Mesenchymal stem cell (in vitro differentiated cells and primary cell): ENCODE measurements around the gene PELO.

Source experiments
- DNase-seq: peaks from one replicate; pipeline ENCODE4 v3.0.0-alpha.2; 2013
- H2AFZ ChIP-seq: one replicate; pipeline ENCODE4 v1.6.1; 2013; ENCODE audit warnings: low read depth, mild to moderate bottlenecking, control low read depth, inconsistent platforms, low read length, moderate library complexity
- H2AK5ac ChIP-seq: 2 replicates; pipeline ENCODE4 v1.6.1; 2013; ENCODE audit warnings: low read length, moderate library complexity, mild to moderate bottlenecking, inconsistent platforms; ENCODE audit not compliant: severe bottlenecking
- H2BK120ac ChIP-seq: one replicate; pipeline ENCODE4 v1.6.1; 2013; ENCODE audit warnings: low read depth, mild to moderate bottlenecking, inconsistent platforms, low read length, moderate library complexity
- H2BK12ac ChIP-seq, 2 experiments: one replicate each; pipeline ENCODE4 v1.6.1; 2013; ENCODE audit warnings: inconsistent platforms in 2 of 2, low read length in 2 of 2, mild to moderate bottlenecking in 2 of 2, moderate library complexity in 2 of 2, control low read depth in 1 of 2
- H2BK15ac ChIP-seq: one replicate; pipeline ENCODE4 v1.6.1; 2013; ENCODE audit warnings: mild to moderate bottlenecking, low read depth, inconsistent platforms; ENCODE audit not compliant: poor library complexity, severe bottlenecking
- H2BK5ac ChIP-seq: 2 replicates; pipeline ENCODE4 v1.6.1; 2013; ENCODE audit warnings: low read depth, mild to moderate bottlenecking, low read length, control low read depth, inconsistent platforms; ENCODE audit not compliant: poor library complexity, severe bottlenecking
- H3K14ac ChIP-seq, 2 experiments: one replicate each; pipeline ENCODE4 v1.6.1; 2013; ENCODE audit warnings: inconsistent platforms in 2 of 2, low read length in 2 of 2, control low read depth in 1 of 2, mild to moderate bottlenecking in 1 of 2, moderate library complexity in 1 of 2
- H3K18ac ChIP-seq, 2 experiments: one replicate each; pipeline ENCODE4 v1.6.1; 2013; ENCODE audit warnings: inconsistent platforms in 2 of 2, low read length in 2 of 2, control low read depth in 1 of 2, low read depth in 1 of 2, mild to moderate bottlenecking in 1 of 2
- H3K23ac ChIP-seq, 2 experiments: one replicate each; pipeline ENCODE4 v1.6.1; 2013; ENCODE audit warnings: inconsistent platforms in 2 of 2, low read length in 2 of 2, mild to moderate bottlenecking in 2 of 2, moderate library complexity in 2 of 2, control low read depth in 1 of 2
- H3K27ac ChIP-seq: 2 replicates; pipeline ENCODE4 v1.5.1; 2013; ENCODE audit warnings: mild to moderate bottlenecking, moderate library complexity, low read length, control low read depth, inconsistent platforms; ENCODE audit not compliant: poor library complexity, severe bottlenecking
- H3K27me3 ChIP-seq, 2 experiments: 2 replicates each; pipeline versions ENCODE4 v1.6.1 to v1.7.0; 2013; ENCODE audit warnings: low read length in 2 of 2, mild to moderate bottlenecking in 2 of 2, moderate library complexity in 2 of 2, control low read depth in 1 of 2, inconsistent platforms in 1 of 2; ENCODE audit not compliant: control insufficient read depth in 1 of 2, insufficient read depth in 1 of 2
- H3K36me3 ChIP-seq, 2 experiments: 2 replicates each; pipeline versions ENCODE4 v1.6.1 to v1.7.0; 2013; ENCODE audit warnings: low read length in 2 of 2, control low read depth in 1 of 2, inconsistent platforms in 1 of 2, low read depth in 1 of 2, mild to moderate bottlenecking in 1 of 2; ENCODE audit not compliant: insufficient read depth in 2 of 2, control insufficient read depth in 1 of 2
- H3K4ac ChIP-seq, 2 experiments: one replicate each; pipeline ENCODE4 v1.6.1; 2013; ENCODE audit warnings: inconsistent platforms in 2 of 2, low read length in 2 of 2, mild to moderate bottlenecking in 2 of 2, moderate library complexity in 2 of 2, control low read depth in 1 of 2, low read depth in 1 of 2
- H3K4me1 ChIP-seq: 2 replicates; pipeline ENCODE4 v1.6.1; 2013; ENCODE audit warnings: low read depth, low read length, control low read depth; ENCODE audit not compliant: control insufficient read depth, insufficient read depth
- H3K4me2 ChIP-seq: 2 replicates; pipeline ENCODE4 v1.6.1; 2013; ENCODE audit warnings: low read length, mild to moderate bottlenecking, inconsistent platforms; ENCODE audit not compliant: poor library complexity, severe bottlenecking
- H3K4me3 ChIP-seq, 2 experiments: 2 replicates each; pipeline versions ENCODE4 v1.5.1 to v1.7.0; 2013; ENCODE audit warnings: low read length in 2 of 2, mild to moderate bottlenecking in 2 of 2, control low read depth in 1 of 2, low read depth in 1 of 2; ENCODE audit not compliant: insufficient read depth in 1 of 2
- H3K79me1 ChIP-seq: replicated peaks from 2 replicates; pipeline ENCODE4 v1.6.1; 2013; ENCODE audit warnings: mild to moderate bottlenecking, control low read depth, low read length, inconsistent platforms; ENCODE audit not compliant: poor library complexity, severe bottlenecking
- H3K9ac ChIP-seq: 2 replicates; pipeline ENCODE4 v1.7.0; 2013; ENCODE audit warnings: mild to moderate bottlenecking, low read length, moderate library complexity
- H3K9me3 ChIP-seq: 2 replicates; pipeline ENCODE4 v1.7.0; 2013; ENCODE audit warnings: mild to moderate bottlenecking, low read length; ENCODE audit not compliant: control insufficient read depth
- H4K8ac ChIP-seq: one replicate; pipeline ENCODE4 v1.6.1; 2013; ENCODE audit warnings: inconsistent platforms, mild to moderate bottlenecking, low read length, moderate library complexity
- H4K91ac ChIP-seq: one replicate; pipeline ENCODE4 v1.6.1; 2013; ENCODE audit warnings: mild to moderate bottlenecking, low read length, inconsistent platforms
- WGBS: methylation state at CpG from one replicate; pipeline ENCODE4 v1.1.7; 2013; ENCODE audit warnings: mixed read lengths; 5-methylcytosine and 5-hydroxymethylcytosine counted together

Gene PELO

GRCh38 chr5:52804981-52805380 is 17.3 kb downstream of the PELO start:
- Histone ChIP-seq H2BK120ac (no peak overlapping the region), H2AK5ac (no peak overlapping the region), H3K36me3 (peaks cover 0 to 43% of the 10 kb centered on the region in 2 experiments)

DNA sequence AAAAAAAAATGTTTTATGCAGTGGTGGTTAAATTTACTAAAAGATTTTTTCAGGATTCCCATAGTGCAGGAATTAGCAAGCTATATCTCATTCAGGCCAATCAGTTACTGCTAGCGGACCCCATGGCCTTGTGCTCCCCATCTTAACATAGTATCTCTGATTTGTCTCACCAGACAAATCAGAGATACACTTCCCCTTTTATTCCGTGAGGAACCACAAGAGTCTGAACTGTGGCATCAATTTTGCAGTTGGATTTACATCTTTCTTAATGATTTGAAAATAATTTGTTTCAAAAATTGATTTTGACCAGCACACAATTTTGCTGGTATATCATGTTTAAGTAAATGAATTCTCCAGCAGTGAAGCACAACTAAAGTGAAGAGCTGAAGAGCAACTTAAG is 17.9 kb downstream of the PELO start:
- no peak overlapping the region for H3K4ac ChIP-seq
- no peaks in the 10 kb centered on the region for H3K27me3 ChIP-seq
- H2AFZ ChIP-seq, result no peak overlapping the region
- DNase-seq, result no peak
- H3K14ac ChIP-seq, result no peak overlapping the region
- no peak overlapping the region for H2BK12ac ChIP-seq
- no peak overlapping the region for H2AK5ac ChIP-seq
- no peak overlapping the region for H3K23ac ChIP-seq
- no peak overlapping the region for H3K4me2 ChIP-seq
- no peak overlapping the region for H3K4me3 ChIP-seq
- no peaks in the 10 kb centered on the region for H3K9me3 ChIP-seq
- no peak overlapping the region for H2BK120ac ChIP-seq
- peaks cover 8% of the 10 kb centered on the region for H3K79me1 ChIP-seq
- no peak overlapping the region for H2BK15ac ChIP-seq
- no peak overlapping the region for H3K18ac ChIP-seq
- H4K91ac ChIP-seq, result no peak overlapping the region
- H2BK5ac ChIP-seq, result no peak overlapping the region
- WGBS, result 94% methylated on average over 1 of the region's 2 CpGs
- peaks cover 0 to 43% of the 10 kb centered on the region in 2 experiments for H3K36me3 ChIP-seq
- H3K4me1 ChIP-seq, result peaks cover 5% of the 10 kb centered on the region
- no peak overlapping the region for H4K8ac ChIP-seq
- H3K27ac ChIP-seq, result no peak overlapping the region
- no peak overlapping the region for H3K9ac ChIP-seq

More at GRCh38 chr5:52804981-52805380, 17.3 kb downstream of the PELO start:
- Histone ChIP-seq H3K79me1 (peaks cover 8% of the 10 kb centered on the region), H3K27ac (no peak overlapping the region), H3K4ac (peak overlapping the region in 1 of 2 experiments; percentile 11), H3K9me3 (no peaks in the 10 kb centered on the region), H2AFZ (no peak overlapping the region), H4K8ac (no peak overlapping the region), H2BK15ac (no peak overlapping the region), H3K23ac (no peak overlapping the region), H3K4me1 (peaks cover 6% of the 10 kb centered on the region), H2BK12ac (no peak overlapping the region), H3K4me2 (no peak overlapping the region), H2BK5ac (no peak overlapping the region), H3K9ac (no peak overlapping the region), H3K4me3 (no peak overlapping the region), H3K14ac (no peak overlapping the region), H3K27me3 (no peaks in the 10 kb centered on the region), H3K18ac (peak overlapping the region in 1 of 2 experiments; percentile 21), H4K91ac (no peak overlapping the region)
- WGBS, result 75% methylated on average over 2 of the region's 2 CpGs
- DNase-seq, result no peak

GRCh38 chr5:52807037-52807436 is 19.3 kb downstream of the PELO start:
- no peak for DNase-seq
- Histone ChIP-seq H3K9me3 (no peaks in the 10 kb centered on the region), H3K4ac (no peak overlapping the region), H4K91ac (no peak overlapping the region), H2BK15ac (no peak overlapping the region), H3K27me3 (no peaks in the 10 kb centered on the region), H3K23ac (no peak overlapping the region), H3K4me2 (no peak overlapping the region), H3K79me1 (peaks cover 10% of the 10 kb centered on the region), H3K14ac (no peak overlapping the region), H2BK12ac (no peak overlapping the region), H3K27ac (no peak overlapping the region), H3K18ac (peak overlapping the region in 1 of 2 experiments; percentile 34), H2BK120ac (no peak overlapping the region), H3K36me3 (peaks cover 0 to 35% of the 10 kb centered on the region in 2 experiments), H3K4me3 (no peak overlapping the region), H2AK5ac (no peak overlapping the region), H4K8ac (no peak overlapping the region), H2BK5ac (no peak overlapping the region), H3K9ac (no peak overlapping the region), H3K4me1 (peaks cover 5% of the 10 kb centered on the region), H2AFZ (no peak overlapping the region)

DNA sequence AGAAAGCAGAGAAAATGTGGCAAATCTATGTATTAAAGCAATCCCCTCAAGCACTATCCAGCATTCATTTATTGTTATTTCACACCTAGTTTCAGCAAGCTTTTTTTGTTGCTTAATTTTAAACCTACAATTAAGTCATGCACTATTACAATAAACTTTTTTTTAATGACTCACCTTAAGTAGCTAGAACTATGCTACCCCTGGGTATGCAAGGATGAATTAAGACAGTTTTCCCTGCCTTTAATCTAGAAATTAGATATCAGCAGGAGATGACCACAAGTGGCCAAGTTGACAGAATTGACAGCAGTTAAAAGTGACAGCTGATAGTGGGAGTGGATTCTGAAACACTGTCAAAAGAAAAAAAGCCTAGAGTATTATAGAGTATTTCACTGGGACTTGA is 20.0 kb downstream of the PELO start:
- H3K18ac ChIP-seq, result no peak overlapping the region
- no peak overlapping the region for H4K91ac ChIP-seq
- H3K4me1 ChIP-seq, result peaks cover 5% of the 10 kb centered on the region
- H2BK120ac ChIP-seq, result no peak overlapping the region
- no peak overlapping the region for H3K4me3 ChIP-seq
- no peak overlapping the region for H3K27ac ChIP-seq
- peaks cover 10% of the 10 kb centered on the region for H3K79me1 ChIP-seq
- H3K9ac ChIP-seq, result no peak overlapping the region
- no peak overlapping the region for H2AFZ ChIP-seq
- H2BK15ac ChIP-seq, result no peak overlapping the region
- H2BK12ac ChIP-seq, result no peak overlapping the region
- no peak overlapping the region for H2BK5ac ChIP-seq
- H4K8ac ChIP-seq, result no peak overlapping the region
- no peak overlapping the region for H3K14ac ChIP-seq
- H2AK5ac ChIP-seq, result no peak overlapping the region
- H3K4ac ChIP-seq, result no peak overlapping the region
- H3K9me3 ChIP-seq, result no peaks in the 10 kb centered on the region
- H3K4me2 ChIP-seq, result no peak overlapping the region
- H3K36me3 ChIP-seq, result peaks cover 0 to 30% of the 10 kb centered on the region in 2 experiments
- no peaks in the 10 kb centered on the region for H3K27me3 ChIP-seq
- no peak for DNase-seq
- no peak overlapping the region for H3K23ac ChIP-seq
